ENCODE measurements around the gene MAP3K5. TPM values are rescaled to one million over a fixed set of nuclear protein-coding genes. Genes with fewer than 3 reads are reported as not detected.

The MAP3K5 gene
- total and polyA plus RNA-seq, 9 of the 15 experiments (the other 6 are each of a cell fraction or from before 2014, with no cell fraction given): 2.2 to 13.0 (median 9.9) TPM

GRCh38 chr6:136773473-136773796 is 18.8 kb downstream of the MAP3K5 start:
- ATAC-seq (no peak), DNase-seq (ENCODE audit: extremely low read depth in 1 of 4, low spot score in 3 of 4) (no peak), FAIRE-seq (no peak)
- BruUV-seq (replicated peaks): no TSS peak
- Histone ChIP-seq H4K20me1 (replicated peaks; ENCODE audit: control insufficient read depth, insufficient read depth, low read length) (no peaks in the 10 kb centered on the region), H3K9me1 (ENCODE audit: control insufficient read depth, insufficient read depth, low read length) (no peaks in the 10 kb centered on the region), H3K27me3 (ENCODE audit: control insufficient read depth in 2 of 2, insufficient read depth in 2 of 2, low read length in 2 of 2) (no peaks in the 10 kb centered on the region), H3K4me2 (ENCODE audit: insufficient read depth, low read length) (no peak overlapping the region), H3K79me2 (ENCODE audit: control insufficient read depth, insufficient read depth, low read length) (peaks cover 86% of the 10 kb centered on the region), H3K27ac (ENCODE audit: extremely low read depth, low read depth, low read length) (peak overlapping the region; percentile 46; the same call in 1 of the 3 replicates), H3K4me1 (replicated peaks in 1 of 2; ENCODE audit: control insufficient read depth in 2 of 2, insufficient read depth in 2 of 2, low read length in 2 of 2) (peaks cover 0 to 16% of the 10 kb centered on the region in 2 experiments; a peak in 3 of 5 replicates), H3K36me3 (ENCODE audit: control insufficient read depth, insufficient read depth, low read length) (no peaks in the 10 kb centered on the region), H3K9ac (ENCODE audit: insufficient read depth in 1 of 2, low read depth in 2 of 2, low read length in 2 of 2) (no peak overlapping the region), H3K4me3 (no peak overlapping the region), H3K9me3 (replicated peaks; ENCODE audit: control insufficient read depth, insufficient read depth, low read depth, low read length) (no peaks in the 10 kb centered on the region), H2AFZ (ENCODE audit: low read depth, low read length) (no peak overlapping the region)
- 49% methylated on average over 4 of the region's 4 CpGs for WGBS (ENCODE audit: insufficient coverage, low coverage, missing lambda C conversion rate)
- intact Hi-C loops (cut with micrococcal nuclease): no loop called here
- TF ChIP-seq GTF2A2 (tag; IDR thresholded peaks at IDR 0.05): 0 out of 2 replicates have a peak, but pooled peaks have one; percentile 14
- 0 out of 2 replicates have a peak, but pooled peaks have one; percentile 0 for TF ChIP-seq SMAD4 (CRISPR knock-in tag; conservative IDR thresholded peaks at IDR 0.05)
- TF ChIP-seq HDGF (IDR thresholded peaks at IDR 0.05): 0 out of 2 replicates have a peak, but pooled peaks have one; percentile 67
- peak; percentile 54 for TF ChIP-seq PRDM10 (IDR thresholded peaks at IDR 0.05; ENCODE audit: partially characterized antibody)
- no peak for TF ChIP-seq MLX (CRISPR knock-in tag; conservative IDR thresholded peaks at IDR 0.05)
- no peak for TF ChIP-seq SNAPC5 (CRISPR knock-in tag; IDR thresholded peaks at IDR 0.05)
- in situ Hi-C loops (cut with MboI): no loop called here
- ChIA-PET CTCF (ENCODE audit: low intra/inter-chr PET ratio) (no interaction called here), POLR2A (interaction anchor here (1.8 kb wide), 1 partner anchor 11 kb away, joined by 10 read pairs; no protein-coding TSS in a partner anchor)
